MM.1S (cell line): ENCODE results near the gene LAMTOR1.
A peak's percentile ranks its signal among the peaks of the same experiment; 100 is the strongest.

Experiments
- DNase-seq: peaks from one replicate; pipeline ENCODE4 v3.0.0-alpha.2; 2015
- H2AFZ ChIP-seq: fragments of 300-600 bp; sonication (generic); 2 replicates; pipeline ENCODE4 v1.6.0; 2016; ENCODE audit warnings: antibody characterized with exemption, low read length
- H3F3A ChIP-seq: fragments of 300-600 bp; sonication (generic); 2 replicates; pipeline ENCODE4 v1.6.1; 2016; ENCODE audit warnings: mild to moderate bottlenecking, antibody characterized with exemption, low read length, moderate library complexity, mixed read lengths; ENCODE audit not compliant: insufficient read depth
- H3K27ac ChIP-seq: fragments of 300-600 bp; sonication (generic); 2 replicates; pipeline ENCODE4 v1.5.1; 2016; ENCODE audit warnings: mild to moderate bottlenecking, low read length
- H3K27me3 ChIP-seq: fragments of 300-600 bp; sonication (generic); replicated peaks from 2 replicates; pipeline ENCODE4 v1.6.0; 2016; ENCODE audit warnings: low read length; ENCODE audit not compliant: insufficient read depth
- H3K36me3 ChIP-seq: fragments of 300-600 bp; sonication (generic); replicated peaks from 2 replicates; pipeline ENCODE4 v1.6.1; 2016; ENCODE audit warnings: mild to moderate bottlenecking, low read length, mixed read lengths; ENCODE audit not compliant: insufficient read depth
- H3K4me1 ChIP-seq: fragments of 300-600 bp; sonication (generic); 2 replicates; pipeline ENCODE4 v1.6.1; 2016; ENCODE audit warnings: low read length, mixed read lengths
- H3K4me2 ChIP-seq: fragments of 300-600 bp; sonication (generic); 2 replicates; pipeline ENCODE4 v1.6.0; 2016; ENCODE audit warnings: low read depth, low read length
- H3K4me3 ChIP-seq: fragments of 300-600 bp; sonication (generic); 2 replicates; pipeline ENCODE4 v1.5.1; 2016; ENCODE audit warnings: low read length, mixed read lengths
- H3K79me2 ChIP-seq: fragments of 300-600 bp; sonication (generic); 2 replicates; pipeline ENCODE4 v1.6.1; 2016; ENCODE audit warnings: mixed run types, low read length, mixed read lengths
- H3K9ac ChIP-seq: fragments of 300-600 bp; sonication (generic); 2 replicates; pipeline ENCODE4 v1.6.1; 2016; ENCODE audit warnings: low read length, mixed read lengths
- H3K9me2 ChIP-seq: fragments of 300-600 bp; sonication (generic); replicated peaks from 2 replicates; pipeline ENCODE4 v1.6.1; 2016; ENCODE audit warnings: mild to moderate bottlenecking, low read length, mixed read lengths; ENCODE audit not compliant: insufficient read depth
- H3K9me3 ChIP-seq: fragments of 300-600 bp; sonication (generic); replicated peaks from 2 replicates; pipeline ENCODE4 v1.6.1; 2016; ENCODE audit warnings: mild to moderate bottlenecking, low read length, mixed read lengths; ENCODE audit not compliant: insufficient read depth
- H4K20me1 ChIP-seq: fragments of 300-600 bp; sonication (generic); 2 replicates; pipeline ENCODE4 v1.6.1; 2016; ENCODE audit warnings: mild to moderate bottlenecking, low read length, moderate library complexity, mixed read lengths; ENCODE audit not compliant: insufficient read depth
- EZH2 ChIP-seq: fragments of 300-600 bp; sonication (generic); optimal IDR thresholded peaks from 2 replicates; pipeline ENCODE3; 2017; ENCODE audit warnings: low read depth, mild to moderate bottlenecking, antibody characterized with exemption, low read length, mixed read lengths
- EZH2phosphoT487 ChIP-seq: fragments of 300-600 bp; sonication (generic); IDR thresholded peaks from 2 replicates; pipeline ENCODE4 v1.6.1; 2018; ENCODE audit warnings: antibody characterized with exemption, low read length
- TF ChIP-seq, protein P1 (sequence below): fragments of 300-600 bp; sonication (generic); IDR thresholded peaks from 2 replicates; pipeline ENCODE4 v1.5.1; 2016; ENCODE audit warnings: antibody characterized with exemption, low read length, mixed read lengths

Gene LAMTOR1

DNA sequence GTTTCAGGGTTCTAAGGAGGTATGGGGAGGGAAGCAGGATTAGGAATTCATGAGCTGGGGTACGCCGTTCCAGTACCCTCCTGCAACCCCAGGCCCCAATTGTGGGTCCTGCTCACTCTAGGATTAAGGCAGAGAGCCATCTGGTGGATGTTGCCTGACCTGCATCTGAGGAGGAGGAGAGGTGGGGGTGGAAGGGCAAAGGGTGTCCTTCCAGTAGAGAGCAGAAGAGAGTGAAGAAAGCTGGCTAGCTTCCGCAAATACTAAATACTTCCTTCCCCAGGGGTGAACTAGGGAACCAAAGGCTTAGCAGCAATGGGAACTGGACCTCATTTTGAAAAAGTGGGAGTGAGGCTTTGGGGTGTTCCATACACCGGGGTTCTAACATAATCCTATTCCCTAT is 11.8 kb downstream of the LAMTOR1 start:
- no peaks in the 10 kb centered on the region for H3K9me3 ChIP-seq
- DNase-seq = peak; percentile 28
- no peaks in the 10 kb centered on the region for H3K79me2 ChIP-seq
- no peaks in the 10 kb centered on the region for H3K27me3 ChIP-seq
- H2AFZ ChIP-seq = no peak overlapping the region
- no peak overlapping the region for H3K9ac ChIP-seq
- H3K36me3 ChIP-seq = no peaks in the 10 kb centered on the region
- no peak overlapping the region for H3K4me3 ChIP-seq
- no peak overlapping the region for H3K4me2 ChIP-seq
- H4K20me1 ChIP-seq = no peaks in the 10 kb centered on the region
- TF ChIP-seq EZH2 (no peak), EZH2phosphoT487 (no peak)
- TF ChIP-seq, protein P1, sequence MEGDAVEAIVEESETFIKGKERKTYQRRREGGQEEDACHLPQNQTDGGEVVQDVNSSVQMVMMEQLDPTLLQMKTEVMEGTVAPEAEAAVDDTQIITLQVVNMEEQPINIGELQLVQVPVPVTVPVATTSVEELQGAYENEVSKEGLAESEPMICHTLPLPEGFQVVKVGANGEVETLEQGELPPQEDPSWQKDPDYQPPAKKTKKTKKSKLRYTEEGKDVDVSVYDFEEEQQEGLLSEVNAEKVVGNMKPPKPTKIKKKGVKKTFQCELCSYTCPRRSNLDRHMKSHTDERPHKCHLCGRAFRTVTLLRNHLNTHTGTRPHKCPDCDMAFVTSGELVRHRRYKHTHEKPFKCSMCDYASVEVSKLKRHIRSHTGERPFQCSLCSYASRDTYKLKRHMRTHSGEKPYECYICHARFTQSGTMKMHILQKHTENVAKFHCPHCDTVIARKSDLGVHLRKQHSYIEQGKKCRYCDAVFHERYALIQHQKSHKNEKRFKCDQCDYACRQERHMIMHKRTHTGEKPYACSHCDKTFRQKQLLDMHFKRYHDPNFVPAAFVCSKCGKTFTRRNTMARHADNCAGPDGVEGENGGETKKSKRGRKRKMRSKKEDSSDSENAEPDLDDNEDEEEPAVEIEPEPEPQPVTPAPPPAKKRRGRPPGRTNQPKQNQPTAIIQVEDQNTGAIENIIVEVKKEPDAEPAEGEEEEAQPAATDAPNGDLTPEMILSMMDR = peak; percentile 84
- H3F3A ChIP-seq = no peaks in the 10 kb centered on the region
- H3K4me1 ChIP-seq = no peaks in the 10 kb centered on the region
- no peaks in the 10 kb centered on the region for H3K9me2 ChIP-seq
- H3K27ac ChIP-seq = no peak overlapping the region

DNA sequence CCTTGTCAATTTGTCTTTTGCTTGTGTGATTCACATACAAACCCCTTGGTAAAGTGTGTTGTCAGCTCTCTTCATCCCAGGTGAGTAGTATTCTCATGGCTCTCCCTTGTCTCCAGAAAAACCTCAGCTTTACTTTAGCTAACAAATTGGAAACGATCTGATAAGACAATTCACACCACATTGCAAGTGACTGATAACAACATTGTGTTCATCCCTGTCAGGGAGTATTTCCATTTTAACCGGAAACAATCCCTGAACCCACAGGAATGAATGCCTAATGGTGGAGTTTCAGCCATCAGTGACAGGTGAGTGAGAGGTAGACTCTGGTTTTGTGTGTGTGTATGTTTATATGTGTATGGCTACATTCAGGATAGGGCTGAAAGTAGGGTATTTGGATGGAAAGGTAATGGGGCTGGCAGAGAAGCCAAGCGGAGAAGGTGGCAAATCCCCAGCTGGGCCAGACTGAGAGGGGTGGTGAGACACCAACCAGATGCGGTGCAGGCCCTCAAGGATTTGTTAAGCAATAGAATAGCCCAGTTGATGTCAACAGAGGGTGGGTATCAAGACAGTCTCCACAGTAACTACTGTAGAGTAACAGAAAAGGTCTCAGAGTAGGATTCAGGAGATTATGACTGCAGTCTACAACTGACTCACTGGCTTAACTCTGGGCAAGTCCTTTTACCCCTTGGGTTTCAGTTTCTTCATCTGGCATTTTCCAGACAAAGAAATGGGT is 14.9 kb downstream of the LAMTOR1 start:
- H3K9ac ChIP-seq = no peak overlapping the region
- H3K36me3 ChIP-seq = no peaks in the 10 kb centered on the region
- no peak overlapping the region for H3K4me3 ChIP-seq
- H3K4me2 ChIP-seq = no peak overlapping the region
- H3K9me2 ChIP-seq = no peaks in the 10 kb centered on the region
- no peaks in the 10 kb centered on the region for H3F3A ChIP-seq
- no peak for TF ChIP-seq EZH2
- TF ChIP-seq, protein P1 = no peak
- H3K27me3 ChIP-seq = no peaks in the 10 kb centered on the region
- DNase-seq = no peak
- no peak overlapping the region for H3K27ac ChIP-seq
- H3K9me3 ChIP-seq = no peaks in the 10 kb centered on the region
- H3K4me1 ChIP-seq = no peaks in the 10 kb centered on the region
- no peaks in the 10 kb centered on the region for H3K79me2 ChIP-seq
- H4K20me1 ChIP-seq = no peaks in the 10 kb centered on the region
- H2AFZ ChIP-seq = no peak overlapping the region

DNA sequence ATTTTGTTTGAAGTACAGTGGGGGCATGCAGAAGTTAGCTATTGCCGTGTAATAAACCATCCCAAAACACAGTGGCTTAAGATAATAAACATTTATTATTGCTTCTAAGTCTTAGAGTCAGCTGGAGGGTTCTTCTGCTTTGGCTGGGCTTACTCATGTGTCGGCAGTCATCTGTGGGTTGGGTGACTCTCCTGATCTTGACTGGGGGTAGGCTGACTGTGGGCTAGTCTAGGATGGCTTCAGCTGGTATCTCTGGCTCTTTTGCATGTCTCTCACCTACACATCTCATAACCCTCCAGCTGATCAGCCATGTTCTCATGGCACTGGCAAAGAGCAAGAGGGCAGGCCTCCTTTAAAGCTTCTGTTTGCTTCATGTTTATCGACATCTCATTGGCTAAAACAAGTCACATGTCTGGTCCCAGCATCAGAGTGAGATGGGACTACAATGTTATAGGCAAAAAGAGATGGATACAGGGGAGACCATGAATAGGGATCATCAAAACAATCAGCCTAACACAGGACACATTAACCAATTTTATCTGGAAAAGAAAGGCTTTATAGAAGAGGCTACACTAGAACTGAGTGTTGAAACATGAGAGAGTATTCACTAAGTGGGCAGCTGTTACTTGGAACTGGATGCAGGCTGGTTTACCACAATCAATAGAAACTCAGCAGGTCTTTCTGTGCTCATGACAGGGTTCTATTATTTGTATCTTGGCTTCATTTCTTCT is 17.3 kb downstream of the LAMTOR1 start:
- H3K36me3 ChIP-seq = no peaks in the 10 kb centered on the region

More for the DNA sequence above, 17.3 kb downstream of the LAMTOR1 start:
- no peak overlapping the region for H3K4me3 ChIP-seq
- TF ChIP-seq, protein P1 = no peak
- TF ChIP-seq EZH2phosphoT487 = no peak
- TF ChIP-seq EZH2 = no peak
- peaks cover 16% of the 10 kb centered on the region for H3K4me1 ChIP-seq
- H3K27me3 ChIP-seq = no peaks in the 10 kb centered on the region
- H3K9me2 ChIP-seq = no peaks in the 10 kb centered on the region
- no peak overlapping the region for H3K27ac ChIP-seq
- no peaks in the 10 kb centered on the region for H3K9me3 ChIP-seq
- H2AFZ ChIP-seq = no peak overlapping the region
- H3K9ac ChIP-seq = no peak overlapping the region
- DNase-seq = no peak
- no peaks in the 10 kb centered on the region for H4K20me1 ChIP-seq
- peaks cover 11% of the 10 kb centered on the region for H3F3A ChIP-seq
- H3K4me2 ChIP-seq = no peak overlapping the region
- H3K79me2 ChIP-seq = no peaks in the 10 kb centered on the region
